GM23338 (cell line): ENCODE data around the gene ZFP36.

Experiments used
- CREB1 ChIP-seq: fragments of 250-450 bp; sonication (Bioruptor Pico); IDR thresholded peaks from 2 replicates; pipeline ENCODE4 v1.5.0; 2020; ENCODE audit warnings: low read depth, mild to moderate bottlenecking, moderate library complexity
- CTCF ChIP-seq, 2 experiments: fragments of 200-600 bp in 1 of 2; sonication (generic) in 1 of 2; conservative IDR thresholded peaks; 2 replicates each; pipeline versions ENCODE4 v1.5.1 to v1.6.1; 2016 to 2017; ENCODE audit warnings: antibody characterized with exemption in 2 of 2, low read depth in 2 of 2, mild to moderate bottlenecking in 2 of 2, moderate library complexity in 1 of 2
- ETS1 ChIP-seq: IDR thresholded peaks from 2 replicates; pipeline ENCODE4 v1.6.1; 2016; ENCODE audit warnings: antibody characterized with exemption
- EZH2 ChIP-seq: fragments of 200-600 bp; sonication (generic); IDR thresholded peaks from one replicate; pipeline ENCODE4 v1.8.0; 2017; ENCODE audit warnings: antibody characterized with exemption, mild to moderate bottlenecking, low read depth; ENCODE audit not compliant: unreplicated experiment
- EZH2phosphoT487 ChIP-seq: fragments of 200-600 bp; sonication (generic); IDR thresholded peaks from one replicate; pipeline ENCODE4 v1.8.1; 2018; ENCODE audit warnings: antibody characterized with exemption; ENCODE audit not compliant: unreplicated experiment
- JUNB ChIP-seq: IDR thresholded peaks from one replicate; pipeline ENCODE4 v1.6.1; 2016; ENCODE audit warnings: antibody characterized with exemption; ENCODE audit not compliant: unreplicated experiment
- NANOG ChIP-seq: IDR thresholded peaks from 2 replicates; pipeline ENCODE4 v1.6.1; 2016; ENCODE audit warnings: antibody characterized with exemption, borderline replicate concordance
- POLR2AphosphoS5 ChIP-seq: IDR thresholded peaks from 2 replicates; pipeline ENCODE4 v1.6.1; 2016; ENCODE audit warnings: antibody characterized with exemption, low read depth
- REST ChIP-seq: IDR thresholded peaks from one replicate; pipeline ENCODE4 v1.6.1; 2018; ENCODE audit warnings: antibody characterized with exemption; ENCODE audit not compliant: unreplicated experiment
- ZNF114 ChIP-seq: fragments of 250-450 bp; sonication (Bioruptor Pico); IDR thresholded peaks from 2 replicates; pipeline ENCODE4 v1.5.0; 2020; ENCODE audit warnings: mild to moderate bottlenecking, moderate library complexity

- TF ChIP-seq CTCF (conservative IDR thresholded peaks at IDR 0.05; ENCODE audit: low read depth in 2 of 2) (no peak), REST (no peak), ZNF114 (CRISPR knock-in tag) (no peak), POLR2AphosphoS5 (no peak), EZH2 (no peak), CREB1 (CRISPR knock-in tag) (no peak), EZH2phosphoT487 (no peak), JUNB (no peak), NANOG (no peak), ETS1 (no peak)
Observed at GRCh38 chr19:39410831-39411080, 4.1 kb downstream of the ZFP36 start.
